ENCODE measurements around the gene MMP3.
A peak's percentile ranks its signal among the peaks of the same experiment; 100 is the strongest.

- TF ChIP-seq CTCF (IDR thresholded peaks at IDR 0.05), result peak; percentile 28 to 44 (median 42)
- no peak for TF ChIP-seq POLR2AphosphoS5 (IDR thresholded peaks at IDR 0.05)
Measured at GRCh38 chr11:102810950-102811660, 32.3 kb downstream of the MMP3 start.

Measured in transverse colon (tissue), 4 donors.